ENCODE results near the gene GET4. TPM values are rescaled to one million over a fixed set of nuclear protein-coding genes. Genes with fewer than 3 reads are reported as not detected.

GET4 gene
- total RNA-seq, 6 experiments from 2014 or later: 21.3 to 26.3 (median 25.5) TPM

- peaks cover 7% of the 10 kb centered on the region for H3K27me3 Mint-ChIP-seq (ENCODE audit: insufficient read depth)
- H3K27ac Mint-ChIP-seq: no peak overlapping the region
- H3K36me3 Mint-ChIP-seq (ENCODE audit: low read depth): no peaks in the 10 kb centered on the region
- DNase-seq: no peak
- TF ChIP-seq CTCF (IDR thresholded peaks at IDR 0.05): no peak
- no peaks in the 10 kb centered on the region for H3K9me3 Mint-ChIP-seq
- peaks cover 5% of the 10 kb centered on the region; the same call in 1 of the 2 replicates for H3K4me1 Mint-ChIP-seq (ENCODE audit: low read depth)
- no peak overlapping the region for H3K4me3 Mint-ChIP-seq
Observed at GRCh38 chr7:934469-935163, 58.3 kb downstream of the GET4 start.

GRCh38 chr7:935164-935873, 59.0 kb downstream of the GET4 start:
- DNase-seq: no peak
- Mint-ChIP-seq H3K27me3 (ENCODE audit: insufficient read depth) (peaks cover 9% of the 10 kb centered on the region), H3K27ac (no peak overlapping the region), H3K4me1 (ENCODE audit: low read depth) (peaks cover 5% of the 10 kb centered on the region; the same call in 1 of the 2 replicates), H3K4me3 (no peak overlapping the region), H3K36me3 (ENCODE audit: low read depth) (no peaks in the 10 kb centered on the region), H3K9me3 (no peaks in the 10 kb centered on the region)
- TF ChIP-seq CTCF (IDR thresholded peaks at IDR 0.05): no peak

GRCh38 chr7:935874-936385, 59.6 kb downstream of the GET4 start:
- Mint-ChIP-seq H3K27me3 (ENCODE audit: insufficient read depth) (peaks cover 9% of the 10 kb centered on the region), H3K27ac (no peak overlapping the region)
- TF ChIP-seq CTCF (IDR thresholded peaks at IDR 0.05): no peak

GRCh38 chr7:936386-937054, 60.2 kb downstream of the GET4 start:
- no peak for TF ChIP-seq CTCF (IDR thresholded peaks at IDR 0.05)
- H3K4me1 Mint-ChIP-seq (ENCODE audit: low read depth): peaks cover 5% of the 10 kb centered on the region; the same call in 1 of the 2 replicates
- H3K27me3 Mint-ChIP-seq (ENCODE audit: insufficient read depth): peaks cover 9% of the 10 kb centered on the region
- no peak for DNase-seq
- no peaks in the 10 kb centered on the region for H3K36me3 Mint-ChIP-seq (ENCODE audit: low read depth)
- no peak overlapping the region for H3K27ac Mint-ChIP-seq
- H3K9me3 Mint-ChIP-seq: no peaks in the 10 kb centered on the region
- no peak overlapping the region for H3K4me3 Mint-ChIP-seq

More at GRCh38 chr7:935874-936385, 59.6 kb downstream of the GET4 start:
- Mint-ChIP-seq H3K4me3 (no peak overlapping the region), H3K36me3 (ENCODE audit: low read depth) (no peaks in the 10 kb centered on the region), H3K4me1 (ENCODE audit: low read depth) (peaks cover 5% of the 10 kb centered on the region; the same call in 1 of the 2 replicates), H3K9me3 (no peaks in the 10 kb centered on the region)
- DNase-seq: no peak

GRCh38 chr7:937856-938484, 61.6 kb downstream of the GET4 start:
- Mint-ChIP-seq H3K4me3 (no peak overlapping the region), H3K27me3 (ENCODE audit: insufficient read depth) (peaks cover 7% of the 10 kb centered on the region), H3K27ac (no peak overlapping the region), H3K9me3 (no peaks in the 10 kb centered on the region), H3K4me1 (ENCODE audit: low read depth) (peaks cover 5% of the 10 kb centered on the region; the same call in 1 of the 2 replicates), H3K36me3 (ENCODE audit: low read depth) (no peaks in the 10 kb centered on the region)
- DNase-seq: no peak
- no peak for TF ChIP-seq CTCF (IDR thresholded peaks at IDR 0.05)

Measured in HFFc6 (cell line).